Activated B cell treated with CpG ODN at 0.5 μM for 24 hours (primary cell): Measurements from ENCODE around the gene LARP4B. TPM values are rescaled to one million over a fixed set of nuclear protein-coding genes. Genes with fewer than 3 reads are reported as not detected.

ENCODE experiments used
- ATAC-seq: fragments of 200-7000 bp; cut with Tn5 transposase; one replicate; pipeline ENCODE4 v1.10.0; 2021; ENCODE audit warnings: low read depth, mild to moderate bottlenecking, moderate library complexity
- CTCF ChIA-PET: fragments of 350-600 bp; sonication (Branson Sonifier 250); formaldehyde crosslinking; loops from one replicate; lab custom pipeline; 2021; ENCODE audit warnings: antibody characterized with exemption; lab: Charles Lee
- POLR2A ChIA-PET: fragments of 350-600 bp; sonication (Branson Sonifier 250); formaldehyde crosslinking; loops from one replicate; lab custom pipeline; 2021; ENCODE audit warnings: antibody characterized with exemption; lab: Charles Lee
- DNase-seq: peaks from one replicate; pipeline ENCODE4 v3.0.0; 2022
- H3K27ac Mint-ChIP-seq: one replicate; pipeline ENCODE4 v1.8.0; 2020; ENCODE audit warnings: mixed read lengths
- H3K27me3 Mint-ChIP-seq: one replicate; pipeline ENCODE4 v1.8.0; 2021; ENCODE audit warnings: mixed read lengths
- H3K36me3 Mint-ChIP-seq: one replicate; pipeline ENCODE4 v1.8.0; 2021; ENCODE audit warnings: low read depth, mixed read lengths
- H3K4me1 Mint-ChIP-seq: one replicate; pipeline ENCODE4 v1.8.0; 2021; ENCODE audit warnings: mixed read lengths
- H3K4me3 Mint-ChIP-seq: one replicate; pipeline ENCODE4 v1.8.0; 2020; ENCODE audit warnings: mild to moderate bottlenecking, mixed read lengths
- H3K9me3 Mint-ChIP-seq: one replicate; pipeline ENCODE4 v1.8.0; 2020; ENCODE audit warnings: mixed read lengths
- intact Hi-C: fragments of 100-400 bp; cut with micrococcal nuclease; formaldehyde crosslinking; loops from one replicate; pipeline ENCODE4 v1.15.1; 2024
- total RNA-seq: library from RNA; stranded (reverse); gene quantifications from 2 replicates; pipeline ENCODE4 v1.2.3, GENCODE V29; 2022
- TF ChIP-seq, protein P1 (sequence below): fragments of 200-600 bp; IDR thresholded peaks from one replicate; pipeline ENCODE4 v1.8.0; 2022; ENCODE audit warnings: antibody characterized with exemption, mild to moderate bottlenecking

LARP4B gene
- total RNA-seq, 1 donor from 2014 or later: 103 TPM

DNA sequence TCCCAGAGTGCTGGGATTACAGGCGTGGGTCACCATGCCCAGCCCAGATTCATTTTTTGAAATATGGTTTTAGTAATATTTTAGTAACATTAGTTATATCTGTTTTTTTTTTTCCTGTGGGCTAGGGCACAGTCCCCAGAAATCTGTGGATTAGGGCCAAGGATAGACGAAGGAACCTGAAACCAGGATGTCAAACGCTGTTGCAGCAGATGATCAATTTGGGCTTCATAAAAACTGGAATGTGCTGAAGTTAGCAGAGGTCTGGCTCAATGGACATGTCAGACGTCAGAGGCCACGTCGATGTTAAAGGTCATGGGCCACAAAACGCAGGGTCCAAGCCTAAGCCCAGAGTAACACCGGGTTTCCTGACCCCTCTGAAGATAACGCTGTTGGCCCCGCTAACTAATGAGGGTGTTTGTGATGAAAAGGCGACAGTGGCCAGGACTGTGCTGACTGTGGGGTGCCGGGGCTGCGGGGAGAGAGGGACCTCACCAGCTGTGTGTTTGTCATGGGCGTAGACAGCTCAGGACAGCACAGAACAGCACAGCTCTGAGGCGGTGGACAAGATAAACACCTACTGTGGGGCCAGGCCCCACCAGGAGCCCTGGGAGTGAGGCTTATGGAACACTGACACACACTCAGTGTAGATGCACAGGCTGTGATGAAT lies 32.9 kb upstream of the LARP4B start:
- CTCF ChIA-PET: no interaction called here
- intact Hi-C loops: no loop called here
- no peak overlapping the region for H3K27ac Mint-ChIP-seq
- POLR2A ChIA-PET: no interaction called here
- H3K9me3 Mint-ChIP-seq: no peaks in the 10 kb centered on the region
- TF ChIP-seq, protein P1, sequence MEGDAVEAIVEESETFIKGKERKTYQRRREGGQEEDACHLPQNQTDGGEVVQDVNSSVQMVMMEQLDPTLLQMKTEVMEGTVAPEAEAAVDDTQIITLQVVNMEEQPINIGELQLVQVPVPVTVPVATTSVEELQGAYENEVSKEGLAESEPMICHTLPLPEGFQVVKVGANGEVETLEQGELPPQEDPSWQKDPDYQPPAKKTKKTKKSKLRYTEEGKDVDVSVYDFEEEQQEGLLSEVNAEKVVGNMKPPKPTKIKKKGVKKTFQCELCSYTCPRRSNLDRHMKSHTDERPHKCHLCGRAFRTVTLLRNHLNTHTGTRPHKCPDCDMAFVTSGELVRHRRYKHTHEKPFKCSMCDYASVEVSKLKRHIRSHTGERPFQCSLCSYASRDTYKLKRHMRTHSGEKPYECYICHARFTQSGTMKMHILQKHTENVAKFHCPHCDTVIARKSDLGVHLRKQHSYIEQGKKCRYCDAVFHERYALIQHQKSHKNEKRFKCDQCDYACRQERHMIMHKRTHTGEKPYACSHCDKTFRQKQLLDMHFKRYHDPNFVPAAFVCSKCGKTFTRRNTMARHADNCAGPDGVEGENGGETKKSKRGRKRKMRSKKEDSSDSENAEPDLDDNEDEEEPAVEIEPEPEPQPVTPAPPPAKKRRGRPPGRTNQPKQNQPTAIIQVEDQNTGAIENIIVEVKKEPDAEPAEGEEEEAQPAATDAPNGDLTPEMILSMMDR: no peak
- H3K36me3 Mint-ChIP-seq: no peaks in the 10 kb centered on the region
- H3K4me1 Mint-ChIP-seq: no peaks in the 10 kb centered on the region
- DNase-seq: no peak
- no peak for ATAC-seq
- no peak overlapping the region for H3K4me3 Mint-ChIP-seq
- peaks cover 23% of the 10 kb centered on the region for H3K27me3 Mint-ChIP-seq

DNA sequence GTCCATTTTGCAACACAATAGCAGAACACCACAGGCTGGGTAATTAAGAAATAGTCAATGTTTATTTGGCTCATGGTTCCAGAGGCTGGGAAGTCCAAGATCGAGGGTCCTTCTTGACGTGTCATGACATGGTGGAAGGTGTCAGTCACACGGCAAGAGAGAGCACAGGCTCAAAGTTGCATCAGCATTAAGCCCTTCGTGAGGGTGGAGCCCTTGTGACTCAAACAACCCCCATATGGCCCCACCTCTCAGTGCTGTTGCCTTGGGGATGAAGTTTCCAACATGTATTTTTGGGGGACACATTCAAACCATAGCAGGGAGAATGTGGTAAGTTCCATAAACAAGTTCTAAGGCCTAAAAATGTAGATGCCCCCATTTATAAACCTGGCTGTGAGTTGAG lies 32.1 kb upstream of the LARP4B start:
- no peak overlapping the region for H3K4me3 Mint-ChIP-seq
- ATAC-seq (no peak), DNase-seq (no peak)
- H3K9me3 Mint-ChIP-seq: no peaks in the 10 kb centered on the region
- POLR2A ChIA-PET: no interaction called here
- H3K27me3 Mint-ChIP-seq: peaks cover 21% of the 10 kb centered on the region
- TF ChIP-seq, protein P1: no peak
- CTCF ChIA-PET: no interaction called here
- no peaks in the 10 kb centered on the region for H3K4me1 Mint-ChIP-seq
- no peak overlapping the region for H3K27ac Mint-ChIP-seq
- H3K36me3 Mint-ChIP-seq: no peaks in the 10 kb centered on the region
- intact Hi-C loops: no loop called here

DNA sequence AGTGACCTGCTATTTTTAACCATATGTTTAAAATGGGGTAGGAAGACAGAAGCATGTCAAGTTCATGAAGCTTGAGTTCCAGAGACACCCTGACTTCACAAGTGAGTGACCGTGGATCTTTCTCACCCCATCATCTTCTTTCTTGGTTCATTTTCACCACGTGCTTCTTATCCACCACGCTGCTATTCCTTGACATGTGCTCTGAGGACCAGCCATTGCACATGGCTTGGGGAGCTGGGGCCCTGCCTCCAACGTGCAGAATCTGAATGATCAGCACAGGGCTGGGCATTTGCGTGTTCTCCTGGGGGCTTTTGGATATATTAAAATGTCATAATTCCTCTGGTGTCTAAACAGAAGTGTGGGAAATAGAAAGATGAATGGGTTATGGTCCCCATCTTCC lies 31.7 kb upstream of the LARP4B start:
- no peak overlapping the region for H3K27ac Mint-ChIP-seq
- CTCF ChIA-PET: no interaction called here
- no peak for ATAC-seq
- TF ChIP-seq, protein P1: no peak
- H3K36me3 Mint-ChIP-seq: no peaks in the 10 kb centered on the region
- intact Hi-C loops: no loop called here
- POLR2A ChIA-PET: no interaction called here
- no peaks in the 10 kb centered on the region for H3K9me3 Mint-ChIP-seq
- H3K4me1 Mint-ChIP-seq: no peaks in the 10 kb centered on the region
- H3K4me3 Mint-ChIP-seq: no peak overlapping the region
- H3K27me3 Mint-ChIP-seq: peaks cover 22% of the 10 kb centered on the region
- no peak for DNase-seq

DNA sequence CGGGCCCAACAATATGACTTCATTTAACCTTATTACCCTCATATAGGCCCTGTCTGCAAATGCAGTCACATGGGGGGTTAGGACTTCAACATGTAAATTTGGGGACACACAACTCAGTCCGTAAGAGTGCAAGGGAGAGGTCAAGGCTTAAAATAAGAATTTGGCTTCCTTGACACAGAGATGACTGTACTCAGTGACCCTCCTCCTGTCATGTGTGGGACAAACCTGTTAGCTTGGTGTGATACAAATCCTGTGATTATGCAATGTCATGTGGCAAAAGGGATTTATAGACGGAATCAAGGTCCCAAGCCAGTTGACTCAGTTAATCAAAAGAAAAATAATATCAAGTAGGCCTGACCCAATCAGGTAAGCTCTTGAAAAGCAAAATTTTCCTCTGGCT lies 30.8 kb upstream of the LARP4B start:
- ATAC-seq: no peak
- no peaks in the 10 kb centered on the region for H3K36me3 Mint-ChIP-seq
- H3K4me3 Mint-ChIP-seq: no peak overlapping the region
- no peaks in the 10 kb centered on the region for H3K4me1 Mint-ChIP-seq
- CTCF ChIA-PET: no interaction called here
- no peaks in the 10 kb centered on the region for H3K9me3 Mint-ChIP-seq
- H3K27me3 Mint-ChIP-seq: peaks cover 22% of the 10 kb centered on the region
- intact Hi-C loops: no loop called here
- POLR2A ChIA-PET: interaction anchor here (0.7 kb wide), 1 partner anchor 23 kb away, joined by 7 read pairs; no protein-coding TSS in a partner anchor
- TF ChIP-seq, protein P1: no peak
- no peak for DNase-seq
- no peak overlapping the region for H3K27ac Mint-ChIP-seq

DNA sequence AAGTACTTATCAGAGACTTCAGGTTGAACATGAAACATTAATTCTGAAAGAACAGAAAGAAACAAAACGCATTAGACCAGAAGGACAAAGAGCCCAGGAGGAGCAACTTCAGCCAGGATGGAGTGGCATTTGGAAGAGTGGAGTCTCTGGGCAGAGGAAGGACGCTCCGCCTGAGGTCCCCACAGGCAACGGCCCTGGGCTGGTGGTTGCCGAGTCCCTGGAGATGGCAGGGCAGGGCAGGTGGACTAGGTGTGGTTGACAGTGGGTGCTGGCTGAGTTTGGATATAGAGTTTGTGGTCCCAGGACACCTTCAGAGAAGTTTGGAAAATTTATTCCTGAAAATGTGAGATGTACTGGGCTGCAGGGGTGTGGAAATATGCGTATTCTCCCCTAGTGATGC lies 27.4 kb upstream of the LARP4B start:
- H3K4me3 Mint-ChIP-seq: no peak overlapping the region
- TF ChIP-seq, protein P1: no peak
- H3K27ac Mint-ChIP-seq: no peak overlapping the region
- no peaks in the 10 kb centered on the region for H3K4me1 Mint-ChIP-seq
- DNase-seq (no peak), ATAC-seq (no peak)
- POLR2A ChIA-PET: no interaction called here
- peaks cover 14% of the 10 kb centered on the region for H3K27me3 Mint-ChIP-seq
- no peaks in the 10 kb centered on the region for H3K9me3 Mint-ChIP-seq
- intact Hi-C loops: no loop called here
- CTCF ChIA-PET: no interaction called here
- H3K36me3 Mint-ChIP-seq: no peaks in the 10 kb centered on the region
